Endothelial cell of umbilical vein (primary cell): Measurements from ENCODE around the gene CYB5R4. TPM values are rescaled to one million over a fixed set of nuclear protein-coding genes. Genes with fewer than 3 reads are reported as not detected.

Experiments
- BruUV-seq: library from RNA; stranded (reverse); fragments of 400-500 nt; replicated peaks from 2 replicates; lab custom pipeline; 2021; lab: Mats Ljungman, UMichigan
- CTCF ChIA-PET: fragments of 300-600, 350-600 bp; sonication (Branson Sonifier 250); formaldehyde crosslinking; loops from one replicate; lab custom pipeline; 2021; ENCODE audit warnings: antibody characterized with exemption, inconsistent platforms; lab: Charles Lee
- POLR2A ChIA-PET: fragments of 300-600, 350-600 bp; sonication (Branson Sonifier 250); formaldehyde crosslinking; loops from one replicate; lab custom pipeline; 2021; ENCODE audit warnings: antibody characterized with exemption, inconsistent platforms; lab: Charles Lee
- DNase-seq: peaks from one replicate; pipeline ENCODE4 v3.0.0-alpha.2; 2011; ENCODE audit warnings: low read depth, low spot score
- FAIRE-seq: peaks from 2 replicates; lab custom pipeline; 2011; peaks lifted over from hg19 to GRCh38; lab: Jason Lieb, UNC
- H2AFZ ChIP-seq: 2 replicates; pipeline ENCODE4 v1.6.0; 2012; ENCODE audit warnings: low read depth, low read length, control low read depth, inconsistent platforms
- H3K27ac ChIP-seq: 2 replicates; pipeline ENCODE4 v1.5.1; 2011; ENCODE audit warnings: low read depth, mild to moderate bottlenecking, control low read depth, low read length, moderate library complexity; ENCODE audit not compliant: insufficient read depth
- H3K27me3 ChIP-seq, 2 experiments: 2 replicates each; pipeline versions ENCODE4 v1.6.0 to v1.6.1; 2011; ENCODE audit warnings: low read length in 2 of 2, mixed read lengths in 1 of 2; ENCODE audit not compliant: control insufficient read depth in 2 of 2, insufficient read depth in 2 of 2
- H3K36me3 ChIP-seq, 2 experiments: 2 replicates in 1 of 2; 3 replicates in 1 of 2; pipeline ENCODE4 v1.5.1; 2011; ENCODE audit warnings: low read length in 2 of 2, mild to moderate bottlenecking in 1 of 2, moderate library complexity in 1 of 2; ENCODE audit not compliant: control insufficient read depth in 2 of 2, insufficient read depth in 2 of 2; ENCODE audit errors: extremely low read depth in 1 of 2
- H3K4me1 ChIP-seq: 3 replicates; pipeline ENCODE4 v1.5.1; 2011; ENCODE audit warnings: mild to moderate bottlenecking, low read length; ENCODE audit not compliant: control insufficient read depth, insufficient read depth; ENCODE audit errors: extremely low read depth
- H3K4me2 ChIP-seq: 2 replicates; pipeline ENCODE4 v1.6.1; 2011; ENCODE audit warnings: low read length, control low read depth, mixed read lengths; ENCODE audit not compliant: insufficient read depth
- H3K4me3 ChIP-seq, 3 experiments: fragments of 200-600 bp in 1 of 3; sonication (generic), shearing (Covaris generic) in 1 of 3; replicated peaks in 1 of 3; 2 replicates each; pipeline ENCODE4 v1.5.1; 2011 to 2016; ENCODE audit warnings: control low read depth in 3 of 3, low read length in 3 of 3, mild to moderate bottlenecking in 2 of 3, inconsistent platforms in 1 of 3, low read depth in 1 of 3, moderate library complexity in 1 of 3; ENCODE audit not compliant: insufficient read depth in 1 of 3
- H3K79me2 ChIP-seq: 2 replicates; pipeline ENCODE4 v1.6.0; 2012; ENCODE audit warnings: low read length, inconsistent platforms; ENCODE audit not compliant: control insufficient read depth, insufficient read depth
- H3K9ac ChIP-seq: replicated peaks from 2 replicates; pipeline ENCODE3; 2011; ENCODE audit warnings: low read length, control low read depth; ENCODE audit not compliant: insufficient read depth; ENCODE audit errors: extremely low read depth
- H3K9me1 ChIP-seq: replicated peaks from 3 replicates; pipeline ENCODE4 v1.6.0; 2011; ENCODE audit warnings: mild to moderate bottlenecking, low read length; ENCODE audit not compliant: control insufficient read depth, insufficient read depth; ENCODE audit errors: extremely low read depth
- H3K9me3 ChIP-seq: replicated peaks from 2 replicates; pipeline ENCODE4 v1.5.1; 2012; ENCODE audit warnings: low read length, inconsistent platforms; ENCODE audit not compliant: control insufficient read depth, insufficient read depth
- H4K20me1 ChIP-seq: replicated peaks from 2 replicates; pipeline ENCODE3; 2011; ENCODE audit warnings: mild to moderate bottlenecking, low read length; ENCODE audit not compliant: control insufficient read depth, insufficient read depth; ENCODE audit errors: extremely low read depth
- EZH2 ChIP-seq: IDR thresholded peaks from 2 replicates; pipeline ENCODE4 v1.6.1; 2012; ENCODE audit warnings: borderline replicate concordance, low read depth, mild to moderate bottlenecking, moderate library complexity, low read length, inconsistent platforms; ENCODE audit not compliant: severe bottlenecking
- FOS ChIP-seq: IDR thresholded peaks from 2 replicates; pipeline ENCODE4 v1.6.1; 2011; ENCODE audit warnings: mild to moderate bottlenecking, low read length, moderate library complexity, borderline replicate concordance; ENCODE audit not compliant: insufficient read depth
- GATA2 ChIP-seq: IDR thresholded peaks from 2 replicates; pipeline ENCODE4 v1.7.0; 2011; ENCODE audit warnings: low read depth, mild to moderate bottlenecking, moderate library complexity, mixed read lengths, low read length; ENCODE audit not compliant: insufficient read length, insufficient read depth
- JUN ChIP-seq: IDR thresholded peaks from 2 replicates; pipeline ENCODE4 v1.6.1; 2011; ENCODE audit warnings: borderline replicate concordance, low read depth; ENCODE audit not compliant: insufficient read length, insufficient read depth
- MYC ChIP-seq: IDR thresholded peaks from one replicate; pipeline ENCODE4 v1.6.1; 2011; ENCODE audit warnings: mild to moderate bottlenecking, low read depth, low read length
- POLR2A ChIP-seq: IDR thresholded peaks from 2 replicates; pipeline ENCODE4 v1.6.1; 2012; ENCODE audit warnings: low read depth, mild to moderate bottlenecking, control low read depth, low read length
- POLR2AphosphoS5 ChIP-seq: IDR thresholded peaks from 2 replicates; pipeline ENCODE4 v1.6.1; 2012; ENCODE audit warnings: low read depth, mild to moderate bottlenecking, control low read depth, low read length, moderate library complexity; ENCODE audit not compliant: insufficient read depth
- dilution Hi-C: fragments of 300-500 bp; cut with MboI; formaldehyde crosslinking; loops from one replicate; pipeline ENCODE4 v1.15.0; 2019; ENCODE audit warnings: low sequenced_read_pairs; ENCODE audit not compliant: extremely low pct_ligation_motif_present
- intact Hi-C: fragments of 100-400 bp; cut with micrococcal nuclease; formaldehyde crosslinking; loops from one replicate; pipeline ENCODE4 v1.10.0; 2022
- polyA plus RNA-seq, 4 experiments: library from polyadenylated mRNA; depleted of rRNA in 3 of 4; stranded (reverse) in 3 of 4; unstranded in 1 of 4; fragments of >200 nt; gene quantifications; 2 replicates each; pipeline versions ENCODE4 v1.2.1 to v1.2.3, GENCODE V29; 2011 to 2012; ENCODE audit warnings: missing spikeins in 1 of 4
- total RNA-seq: library from RNA; stranded (reverse); gene quantifications from 2 replicates; pipeline ENCODE4 v1.2.3, GENCODE V29; 2021
- TF ChIP-seq, protein P1 (sequence below), 2 donors: IDR thresholded peaks; 1 replicate in 1 of 2; 2 replicates in 1 of 2; pipeline ENCODE4 v1.5.1; 2011; ENCODE audit warnings: low read length in 2 of 2, mild to moderate bottlenecking in 2 of 2, moderate library complexity in 2 of 2, control low read depth in 1 of 2, inconsistent platforms in 1 of 2, low read depth in 1 of 2; ENCODE audit not compliant: insufficient read depth in 1 of 2; ENCODE audit errors: extremely low read depth in 1 of 2
- TF ChIP-seq, protein P2 (sequence below): IDR thresholded peaks from 2 replicates; pipeline ENCODE4 v1.6.1; 2011; ENCODE audit not compliant: insufficient read depth, insufficient read length

The CYB5R4 gene
- total and polyA plus RNA-seq, 2 donors (not counting 3 experiments of a cell fraction or from before 2014, with no cell fraction given) = 3.1 to 13.4 TPM

DNA sequence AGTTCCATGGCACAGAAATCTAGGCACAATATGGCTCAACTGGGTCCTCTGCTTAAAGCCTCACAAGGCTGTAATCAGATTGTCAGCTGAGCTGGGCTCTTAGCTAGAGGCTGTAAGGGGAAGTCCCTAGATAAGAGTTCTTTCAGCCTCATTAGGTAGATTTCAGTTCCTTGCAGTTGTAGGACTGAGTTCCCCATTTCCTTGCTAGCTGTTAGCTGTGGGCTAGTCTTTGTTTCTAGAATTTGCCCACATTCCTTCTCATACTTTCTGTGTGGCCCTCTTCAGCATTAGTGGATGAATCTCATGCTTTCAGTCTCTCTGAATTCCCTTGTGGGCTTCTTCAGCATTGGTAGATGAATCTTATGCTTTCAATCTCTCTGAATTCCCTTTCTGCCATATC, 103.1 kb downstream of the CYB5R4 start:
- no peak for DNase-seq
- Histone ChIP-seq H4K20me1 (no peaks in the 10 kb centered on the region), H3K4me1 (no peaks in the 10 kb centered on the region), H3K4me2 (no peak overlapping the region), H3K79me2 (no peaks in the 10 kb centered on the region), H3K9ac (no peak overlapping the region), H3K27me3 (no peaks in the 10 kb centered on the region), H3K27ac (no peak overlapping the region), H2AFZ (no peak overlapping the region), H3K9me1 (no peaks in the 10 kb centered on the region), H3K36me3 (no peaks in the 10 kb centered on the region), H3K4me3 (no peak overlapping the region), H3K9me3 (no peaks in the 10 kb centered on the region)
- CTCF ChIA-PET = no interaction called here
- intact Hi-C loops = no loop called here
- dilution Hi-C loops = no loop called here
- FAIRE-seq = no peak
- TF ChIP-seq, protein P1, sequence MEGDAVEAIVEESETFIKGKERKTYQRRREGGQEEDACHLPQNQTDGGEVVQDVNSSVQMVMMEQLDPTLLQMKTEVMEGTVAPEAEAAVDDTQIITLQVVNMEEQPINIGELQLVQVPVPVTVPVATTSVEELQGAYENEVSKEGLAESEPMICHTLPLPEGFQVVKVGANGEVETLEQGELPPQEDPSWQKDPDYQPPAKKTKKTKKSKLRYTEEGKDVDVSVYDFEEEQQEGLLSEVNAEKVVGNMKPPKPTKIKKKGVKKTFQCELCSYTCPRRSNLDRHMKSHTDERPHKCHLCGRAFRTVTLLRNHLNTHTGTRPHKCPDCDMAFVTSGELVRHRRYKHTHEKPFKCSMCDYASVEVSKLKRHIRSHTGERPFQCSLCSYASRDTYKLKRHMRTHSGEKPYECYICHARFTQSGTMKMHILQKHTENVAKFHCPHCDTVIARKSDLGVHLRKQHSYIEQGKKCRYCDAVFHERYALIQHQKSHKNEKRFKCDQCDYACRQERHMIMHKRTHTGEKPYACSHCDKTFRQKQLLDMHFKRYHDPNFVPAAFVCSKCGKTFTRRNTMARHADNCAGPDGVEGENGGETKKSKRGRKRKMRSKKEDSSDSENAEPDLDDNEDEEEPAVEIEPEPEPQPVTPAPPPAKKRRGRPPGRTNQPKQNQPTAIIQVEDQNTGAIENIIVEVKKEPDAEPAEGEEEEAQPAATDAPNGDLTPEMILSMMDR (IDR thresholded peaks at IDR 0.05; ENCODE audit: extremely low read depth in 1 of 2, insufficient read depth in 1 of 2, low read depth in 1 of 2, low read length in 2 of 2) = no peak
- TF ChIP-seq, protein P2, sequence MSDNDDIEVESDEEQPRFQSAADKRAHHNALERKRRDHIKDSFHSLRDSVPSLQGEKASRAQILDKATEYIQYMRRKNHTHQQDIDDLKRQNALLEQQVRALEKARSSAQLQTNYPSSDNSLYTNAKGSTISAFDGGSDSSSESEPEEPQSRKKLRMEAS = no peak
- TF ChIP-seq POLR2AphosphoS5 (no peak), JUN (no peak), POLR2A (no peak), MYC (no peak), FOS (no peak)
- POLR2A ChIA-PET = no interaction called here
- no TSS peak for BruUV-seq

DNA sequence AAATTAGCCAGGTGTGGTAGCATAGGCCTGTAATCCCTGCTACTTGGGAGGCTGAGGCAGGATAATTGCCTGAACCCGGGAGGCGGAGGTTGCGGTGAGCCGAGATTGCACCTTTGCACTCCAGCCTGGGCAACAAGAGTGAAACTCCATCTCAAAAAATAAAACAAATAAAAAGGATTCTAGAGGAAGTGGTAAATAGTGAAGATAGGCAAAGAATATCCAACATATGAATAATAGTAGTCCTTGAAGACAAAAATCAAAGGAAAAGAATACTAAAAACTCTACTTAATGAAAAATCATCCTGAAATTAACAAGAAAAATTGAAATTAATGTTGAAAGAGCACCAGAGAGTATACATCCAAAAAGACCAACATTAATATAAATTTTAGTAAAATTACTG, 107.0 kb downstream of the CYB5R4 start:
- Histone ChIP-seq H3K4me2 (no peak overlapping the region), H4K20me1 (no peaks in the 10 kb centered on the region), H3K36me3 (no peaks in the 10 kb centered on the region), H3K4me3 (no peak overlapping the region), H3K27ac (no peak overlapping the region), H3K27me3 (no peaks in the 10 kb centered on the region), H3K4me1 (no peaks in the 10 kb centered on the region), H2AFZ (no peak overlapping the region), H3K9me3 (no peaks in the 10 kb centered on the region), H3K9ac (no peak overlapping the region), H3K79me2 (no peaks in the 10 kb centered on the region), H3K9me1 (no peaks in the 10 kb centered on the region)
- ChIA-PET CTCF (no interaction called here), POLR2A (no interaction called here)
- dilution Hi-C loops (no loop called here), intact Hi-C loops (no loop called here)
- no peak for TF ChIP-seq POLR2AphosphoS5
- no peak for TF ChIP-seq POLR2A
- TF ChIP-seq MYC = no peak
- no peak for TF ChIP-seq EZH2
- no peak for TF ChIP-seq GATA2
- no peak for TF ChIP-seq JUN
- TF ChIP-seq, protein P1 (IDR thresholded peaks at IDR 0.05; ENCODE audit: extremely low read depth in 1 of 2, insufficient read depth in 1 of 2, low read depth in 1 of 2, low read length in 2 of 2) = no peak
- TF ChIP-seq, protein P2 = no peak
- TF ChIP-seq FOS = no peak
- DNase-seq (no peak), FAIRE-seq (no peak)
- BruUV-seq = no TSS peak
